H9 (cell line): ENCODE measurements around the gene MTX1. TPM values are rescaled to one million over a fixed set of nuclear protein-coding genes. Genes with fewer than 3 reads are reported as not detected.

Experiments used
- DNase-seq: peaks from one replicate; pipeline ENCODE4 v3.0.0-alpha.2; 2017
- H2AFZ ChIP-seq: one replicate; pipeline ENCODE4 v1.6.1; 2013; ENCODE audit warnings: mild to moderate bottlenecking, low read length, control low read depth, moderate library complexity
- H2AK5ac ChIP-seq: 2 replicates; pipeline ENCODE4 v1.6.1; 2013; ENCODE audit warnings: low read length, control low read depth, mixed read lengths; ENCODE audit not compliant: insufficient read length
- H2BK120ac ChIP-seq: one replicate; pipeline ENCODE4 v1.6.1; 2013; ENCODE audit warnings: low read depth, mild to moderate bottlenecking, low read length, control low read depth, inconsistent platforms; ENCODE audit not compliant: poor library complexity, severe bottlenecking
- H2BK12ac ChIP-seq: 2 replicates; pipeline ENCODE4 v1.6.1; 2013; ENCODE audit warnings: low read length, control low read depth, mixed read lengths, low read depth; ENCODE audit not compliant: insufficient read length
- H2BK15ac ChIP-seq: 2 replicates; pipeline ENCODE4 v1.6.1; 2013; ENCODE audit warnings: low read depth, low read length, control low read depth
- H2BK20ac ChIP-seq: one replicate; pipeline ENCODE4 v1.6.1; 2013; ENCODE audit warnings: low read depth, mild to moderate bottlenecking, low read length, control low read depth, inconsistent platforms; ENCODE audit not compliant: poor library complexity, severe bottlenecking
- H2BK5ac ChIP-seq: 2 replicates; pipeline ENCODE4 v1.6.1; 2013; ENCODE audit warnings: low read length, control low read depth, mixed read lengths; ENCODE audit not compliant: insufficient read length
- H3K14ac ChIP-seq: 2 replicates; pipeline ENCODE4 v1.6.1; 2013; ENCODE audit warnings: low read length, control low read depth; ENCODE audit not compliant: insufficient read depth
- H3K18ac ChIP-seq: 2 replicates; pipeline ENCODE4 v1.6.1; 2013; ENCODE audit warnings: low read depth, mild to moderate bottlenecking, mixed read lengths, low read length, control low read depth; ENCODE audit not compliant: insufficient read length
- H3K23ac ChIP-seq: 2 replicates; pipeline ENCODE4 v1.6.1; 2013; ENCODE audit warnings: low read length, control low read depth, mixed read lengths, low read depth; ENCODE audit not compliant: insufficient read length
- H3K23me2 ChIP-seq: 2 replicates; pipeline ENCODE4 v1.6.1; 2013; ENCODE audit warnings: low read depth, mild to moderate bottlenecking, mixed read lengths, low read length, control low read depth; ENCODE audit not compliant: insufficient read length, poor library complexity, severe bottlenecking
- H3K27ac ChIP-seq: 2 replicates; pipeline ENCODE4 v1.5.1; 2013; ENCODE audit warnings: low read length, control low read depth, mixed read lengths, low read depth; ENCODE audit not compliant: insufficient read length
- H3K27me3 ChIP-seq: 2 replicates; pipeline ENCODE4 v1.6.1; 2013; ENCODE audit warnings: low read length, control low read depth, inconsistent platforms; ENCODE audit not compliant: insufficient read depth
- H3K4ac ChIP-seq: 2 replicates; pipeline ENCODE4 v1.6.1; 2013; ENCODE audit warnings: low read depth, mild to moderate bottlenecking, control low read depth, inconsistent platforms, low read length, moderate library complexity
- H3K4me1 ChIP-seq: 2 replicates; pipeline ENCODE4 v1.6.1; 2013; ENCODE audit warnings: low read length, control low read depth, inconsistent platforms; ENCODE audit not compliant: insufficient read depth
- H3K4me2 ChIP-seq: 2 replicates; pipeline ENCODE4 v1.6.1; 2013; ENCODE audit warnings: low read length, control low read depth, mixed read lengths; ENCODE audit not compliant: insufficient read length, insufficient read depth
- H3K56ac ChIP-seq: 2 replicates; pipeline ENCODE4 v1.6.1; 2013; ENCODE audit warnings: low read depth, mild to moderate bottlenecking, mixed read lengths, low read length, control low read depth; ENCODE audit not compliant: insufficient read length
- H3K79me1 ChIP-seq: 2 replicates; pipeline ENCODE4 v1.6.1; 2013; ENCODE audit warnings: low read depth, mild to moderate bottlenecking, moderate library complexity, low read length, control low read depth, inconsistent platforms; ENCODE audit not compliant: insufficient read depth, poor library complexity, severe bottlenecking
- H3K79me2 ChIP-seq: 2 replicates; pipeline ENCODE4 v1.6.1; 2013; ENCODE audit warnings: low read length, control low read depth, inconsistent platforms; ENCODE audit not compliant: insufficient read depth
- H3K9ac ChIP-seq: 2 replicates; pipeline ENCODE4 v1.6.1; 2013; ENCODE audit warnings: low read length, control low read depth, mixed read lengths; ENCODE audit not compliant: insufficient read length; ENCODE audit errors: extremely low read depth
- H3K9me3 ChIP-seq: one replicate; pipeline ENCODE4 v1.6.1; 2013; ENCODE audit warnings: low read depth, low read length, inconsistent platforms; ENCODE audit not compliant: control insufficient read depth
- H3T11ph ChIP-seq: one replicate; pipeline ENCODE4 v1.6.1; 2013; ENCODE audit warnings: mild to moderate bottlenecking, low read length, control low read depth, inconsistent platforms
- H4K20me1 ChIP-seq: one replicate; pipeline ENCODE4 v1.6.1; 2013; ENCODE audit not compliant: control insufficient read depth, insufficient read length, insufficient read depth
- H4K5ac ChIP-seq: 2 replicates; pipeline ENCODE4 v1.6.1; 2013; ENCODE audit warnings: low read depth, mild to moderate bottlenecking, mixed read lengths, low read length, control low read depth; ENCODE audit not compliant: insufficient read length
- H4K8ac ChIP-seq: replicated peaks from 2 replicates; pipeline ENCODE4 v1.6.1; 2013; ENCODE audit warnings: low read length, control low read depth, mixed read lengths, low read depth; ENCODE audit not compliant: insufficient read length
- H4K91ac ChIP-seq: 2 replicates; pipeline ENCODE4 v1.6.1; 2013; ENCODE audit warnings: low read depth, mild to moderate bottlenecking, moderate library complexity, mixed read lengths, low read length, control low read depth; ENCODE audit not compliant: insufficient read length
- H3K27ac Mint-ChIP-seq, 3 experiments: 2 replicates in 2 of 3; 3 replicates in 1 of 3; pipeline ENCODE4 v1.8.0; 2020 to 2021; ENCODE audit warnings: mixed read lengths in 3 of 3, mild to moderate bottlenecking in 1 of 3, moderate library complexity in 1 of 3
- H3K27me3 Mint-ChIP-seq: 2 replicates; pipeline ENCODE4 v1.8.0; 2021; ENCODE audit warnings: low read depth, mild to moderate bottlenecking, moderate library complexity, mixed read lengths
- H3K36me3 Mint-ChIP-seq, 3 experiments: 2 replicates in 2 of 3; 3 replicates in 1 of 3; pipeline ENCODE4 v1.8.0; 2020 to 2021; ENCODE audit warnings: low read depth in 3 of 3, mixed read lengths in 3 of 3; ENCODE audit not compliant: insufficient read depth in 1 of 3
- H3K4me1 Mint-ChIP-seq, 2 experiments: 2 replicates each; pipeline ENCODE4 v1.8.0; 2020; ENCODE audit warnings: mixed read lengths in 2 of 2
- H3K4me3 Mint-ChIP-seq, 2 experiments: 2 replicates in 1 of 2; 3 replicates in 1 of 2; pipeline ENCODE4 v1.8.0; 2020 to 2021; ENCODE audit warnings: mild to moderate bottlenecking in 2 of 2, mixed read lengths in 2 of 2, moderate library complexity in 1 of 2
- H3K9me3 Mint-ChIP-seq, 2 experiments: 2 replicates in 1 of 2; 3 replicates in 1 of 2; pipeline ENCODE4 v1.8.0; 2020; ENCODE audit warnings: mild to moderate bottlenecking in 2 of 2, mixed read lengths in 2 of 2, moderate library complexity in 1 of 2
- CTCF ChIP-seq: fragments of 200-600 bp; sonication (generic); conservative IDR thresholded peaks from 3 replicates; pipeline ENCODE4 v1.8.0; 2021; ENCODE audit warnings: antibody characterized with exemption, mild to moderate bottlenecking
- WGBS: extraction: QIAGEN DNeasy Blood & Tissue Kit; methylation state at CpG from one replicate; pipeline ENCODE4 v1.1.7; 2013; ENCODE audit warnings: missing lambda C conversion rate, low lambda C conversion rate, mixed read lengths; ENCODE audit not compliant: insufficient read length; ENCODE audit errors: extremely low coverage; 5-methylcytosine and 5-hydroxymethylcytosine counted together
- total RNA-seq: library from RNA; stranded (reverse); gene quantifications from 2 replicates; pipeline ENCODE4 v1.2.1, GENCODE V29; 2021

The MTX1 gene
- total RNA-seq, 1 experiment from 2014 or later, result 45.0 TPM

GRCh38 chr1:155241069-155241679 is 32.7 kb downstream of the MTX1 start:
- Histone ChIP-seq H4K91ac (no peak overlapping the region), H3K56ac (no peak overlapping the region), H2BK5ac (no peak overlapping the region), H3K9me3 (no peaks in the 10 kb centered on the region), H4K5ac (no peak overlapping the region), H3K4ac (no peak overlapping the region), H3K79me2 (no peaks in the 10 kb centered on the region), H3K27ac (no peak overlapping the region), H3T11ph (no peak overlapping the region), H2AFZ (no peak overlapping the region), H2BK12ac (no peak overlapping the region), H2BK120ac (no peak overlapping the region), H3K4me1 (no peaks in the 10 kb centered on the region), H3K14ac (no peak overlapping the region), H2BK15ac (no peak overlapping the region), H3K23me2 (peaks cover 9% of the 10 kb centered on the region), H3K79me1 (no peaks in the 10 kb centered on the region), H3K18ac (no peak overlapping the region), H2BK20ac (no peak overlapping the region), H3K23ac (no peak overlapping the region), H3K9ac (peak overlapping the region; percentile 35), H4K20me1 (no peaks in the 10 kb centered on the region), H3K4me2 (peak overlapping the region; percentile 66), H2AK5ac (no peak overlapping the region), H4K8ac (no peak overlapping the region), H3K27me3 (no peaks in the 10 kb centered on the region; the same call in 1 of the 2 replicates)
- H3K36me3 Mint-ChIP-seq, result peaks cover 2 to 22% (median 21%) of the 10 kb centered on the region in 3 experiments; a peak in 6 of 7 replicates
- peaks cover 28 to 34% of the 10 kb centered on the region in 2 experiments for H3K4me1 Mint-ChIP-seq
- H3K4me3 Mint-ChIP-seq, result peak overlapping the region; percentile 68 to 81
- peak overlapping the region; percentile 42 to 94 (median 67); a peak in 6 of 7 replicates for H3K27ac Mint-ChIP-seq
- DNase-seq, result peak; percentile 78
- H3K9me3 Mint-ChIP-seq, result peaks cover 0 to 3% of the 10 kb centered on the region in 2 experiments; a peak in 1 of 5 replicates
- TF ChIP-seq CTCF, result no peak
- H3K27me3 Mint-ChIP-seq, result peaks cover 26% of the 10 kb centered on the region
- no CpG with 5 or more reads among the region's 4 CpGs for WGBS
